GM06990 (cell line): ENCODE results near the gene DNHD1.

Experiments
- DNase-seq: peaks from one replicate; pipeline ENCODE4 v3.0.0-alpha.2; 2011; ENCODE audit not compliant: insufficient read length; ENCODE audit errors: extremely low read depth
- H3K27me3 ChIP-seq: replicated peaks from 2 replicates; pipeline ENCODE4 v1.6.0; 2011; ENCODE audit warnings: low read length; ENCODE audit not compliant: control insufficient read depth, insufficient read depth
- H3K36me3 ChIP-seq: 2 replicates; pipeline ENCODE4 v1.5.1; 2011; ENCODE audit warnings: low read length; ENCODE audit not compliant: control insufficient read depth, insufficient read depth
- H3K4me3 ChIP-seq: replicated peaks from 2 replicates; pipeline ENCODE4 v1.5.1; 2011; ENCODE audit warnings: low read depth, mild to moderate bottlenecking, control low read depth, low read length
- CTCF ChIP-seq: IDR thresholded peaks from 2 replicates; pipeline ENCODE4 v1.5.1; 2011; ENCODE audit warnings: low read length, control low read depth, mild to moderate bottlenecking, inconsistent platforms; ENCODE audit not compliant: insufficient read depth, poor library complexity, severe bottlenecking

DNHD1 gene

GRCh38 chr11:6583584-6583983, 86.5 kb downstream of the DNHD1 start:
- no peak for DNase-seq
- no peaks in the 10 kb centered on the region for H3K27me3 ChIP-seq
- TF ChIP-seq CTCF: no peak
- H3K4me3 ChIP-seq: no peak overlapping the region
- H3K36me3 ChIP-seq: no peaks in the 10 kb centered on the region; the same call in none of the 2 replicates

GRCh38 chr11:6584528-6584927, 87.4 kb downstream of the DNHD1 start:
- no peak overlapping the region for H3K4me3 ChIP-seq
- DNase-seq: no peak
- no peaks in the 10 kb centered on the region; the same call in none of the 2 replicates for H3K36me3 ChIP-seq
- no peaks in the 10 kb centered on the region for H3K27me3 ChIP-seq
- TF ChIP-seq CTCF: no peak

GRCh38 chr11:6586434-6587359, 89.6 kb downstream of the DNHD1 start:
- TF ChIP-seq CTCF: no peak
- no peaks in the 10 kb centered on the region for H3K27me3 ChIP-seq
- DNase-seq: no peak
- no peaks in the 10 kb centered on the region; the same call in none of the 2 replicates for H3K36me3 ChIP-seq
- no peak overlapping the region for H3K4me3 ChIP-seq

- no peaks in the 10 kb centered on the region; the same call in none of the 2 replicates for H3K36me3 ChIP-seq
- no peak overlapping the region for H3K4me3 ChIP-seq
- no peak for DNase-seq
- no peaks in the 10 kb centered on the region for H3K27me3 ChIP-seq
- no peak for TF ChIP-seq CTCF
Measured at GRCh38 chr11:6587360-6587953, 90.4 kb downstream of the DNHD1 start.

GRCh38 chr11:6588018-6588417, 90.9 kb downstream of the DNHD1 start:
- Histone ChIP-seq H3K4me3 (no peak overlapping the region), H3K27me3 (no peaks in the 10 kb centered on the region), H3K36me3 (no peaks in the 10 kb centered on the region; the same call in none of the 2 replicates)
- no peak for DNase-seq
- no peak for TF ChIP-seq CTCF
